ENCODE data around the gene PPOX. TPM values are rescaled to one million over a fixed set of nuclear protein-coding genes. Genes with fewer than 3 reads are reported as not detected.

PPOX gene
- total RNA-seq, 2 donors from 2014 or later = 13.8 to 42.6 TPM

GRCh38 chr1:161175771-161176453 lies 9.7 kb downstream of the PPOX start:
- intact Hi-C loops (cut with DNase I) = no loop called here
- H3K27ac ChIP-seq = peak overlapping the region; percentile 84 to 87
- no peaks in the 10 kb centered on the region for H3K4me1 ChIP-seq (replicated peaks)
- H3K9me3 ChIP-seq = no peaks in the 10 kb centered on the region
- 85% methylated on average over 10 of the region's 10 CpGs for WGBS
- peak overlapping the region in 1 of 2 donors; percentile 75 for H3K4me3 ChIP-seq
- no peaks in the 10 kb centered on the region for H3K27me3 ChIP-seq (replicated peaks; ENCODE audit: insufficient read depth)
- TF ChIP-seq POLR2A (IDR thresholded peaks at IDR 0.05) = no peak
- TF ChIP-seq POLR2AphosphoS5 (IDR thresholded peaks at IDR 0.05) = no peak
- peaks cover 0 to 12% of the 10 kb centered on the region in 2 donors for H3K36me3 ChIP-seq
- DNase-seq (ENCODE audit: low spot score) = no peak

GRCh38 chr1:161176468-161177111 lies 10.4 kb downstream of the PPOX start:
- intact Hi-C loops (cut with DNase I) = no loop called here
- H3K9me3 ChIP-seq = no peaks in the 10 kb centered on the region
- peaks cover 0 to 5% of the 10 kb centered on the region in 2 donors for H3K36me3 ChIP-seq
- no peaks in the 10 kb centered on the region for H3K27me3 ChIP-seq (replicated peaks; ENCODE audit: insufficient read depth)
- no peak for DNase-seq (ENCODE audit: low spot score)
- TF ChIP-seq POLR2A (IDR thresholded peaks at IDR 0.05) (no peak), CTCF (IDR thresholded peaks at IDR 0.05) (no peak), POLR2AphosphoS5 (IDR thresholded peaks at IDR 0.05) (no peak)
- H3K27ac ChIP-seq = peak overlapping the region; percentile 84 to 87
- H3K4me3 ChIP-seq = peak overlapping the region; percentile 75 to 77
- H3K4me1 ChIP-seq (replicated peaks) = no peaks in the 10 kb centered on the region
- 14% methylated on average over 17 of the region's 17 CpGs for WGBS

GRCh38 chr1:161177112-161177935 lies 11.1 kb downstream of the PPOX start, which contains the start of gene B4GALT3:
B4GALT3 (minus strand) TSS chr1:161177507; CDS start chr1:161176060, 1,447 bp downstream.
- peak; percentile 84 for DNase-seq (ENCODE audit: low spot score)

GRCh38 chr1:161177936-161178244 lies 11.7 kb downstream of the PPOX start:
- TF ChIP-seq CTCF (IDR thresholded peaks at IDR 0.05) (no peak), POLR2A (IDR thresholded peaks at IDR 0.05) (no peak), POLR2AphosphoS5 (IDR thresholded peaks at IDR 0.05) (no peak)
- 33% methylated on average over 9 of the region's 9 CpGs for WGBS
- Histone ChIP-seq H3K27me3 (replicated peaks; ENCODE audit: insufficient read depth) (no peaks in the 10 kb centered on the region), H3K27ac (peak overlapping the region; percentile 84 to 87), H3K9me3 (no peaks in the 10 kb centered on the region), H3K36me3 (no peaks in the 10 kb centered on the region), H3K4me1 (replicated peaks) (no peaks in the 10 kb centered on the region), H3K4me3 (peak overlapping the region; percentile 75 to 77)
- DNase-seq (ENCODE audit: low spot score) = no peak
- intact Hi-C loops (cut with DNase I) = no loop called here

More at GRCh38 chr1:161177112-161177935, 11.1 kb downstream of the PPOX start, which contains the start of gene B4GALT3:
- intact Hi-C loops (cut with DNase I) = no loop called here
- Histone ChIP-seq H3K27ac (peak within 1 kb of the TSS; percentile 84 to 87), H3K4me3 (peak within 1 kb of the TSS; percentile 75 to 77), H3K4me1 (replicated peaks) (no peaks in the 10 kb centered on the region), H3K36me3 (no peaks in the 10 kb centered on the region), H3K27me3 (replicated peaks; ENCODE audit: insufficient read depth) (no peaks in the 10 kb centered on the region), H3K9me3 (no peaks in the 10 kb centered on the region)
- TF ChIP-seq CTCF (IDR thresholded peaks at IDR 0.05) (no peak), POLR2A (IDR thresholded peaks at IDR 0.05) (peak; percentile 70), POLR2AphosphoS5 (IDR thresholded peaks at IDR 0.05) (peak; percentile 89)
- 3% methylated on average over 28 of the region's 50 CpGs for WGBS

- H3K27ac ChIP-seq = no peak overlapping the region
- H3K9me3 ChIP-seq = no peaks in the 10 kb centered on the region
- no peak for DNase-seq (ENCODE audit: low spot score)
- no peaks in the 10 kb centered on the region for H3K27me3 ChIP-seq (replicated peaks; ENCODE audit: insufficient read depth)
- no peak for TF ChIP-seq CTCF (IDR thresholded peaks at IDR 0.05)
- no peak for TF ChIP-seq POLR2A (IDR thresholded peaks at IDR 0.05)
- TF ChIP-seq POLR2AphosphoS5 (IDR thresholded peaks at IDR 0.05) = no peak
- H3K4me1 ChIP-seq (replicated peaks) = no peaks in the 10 kb centered on the region
- intact Hi-C loops (cut with DNase I) = no loop called here
- no peaks in the 10 kb centered on the region for H3K36me3 ChIP-seq
- no peak overlapping the region for H3K4me3 ChIP-seq
- 65% methylated on average over 3 of the region's 3 CpGs for WGBS
These were observed 13.5 kb downstream of the PPOX start for GRCh38 chr1:161179698-161180097.

Data from prostate gland (tissue), 2 donors.